GM23338 (cell line): ENCODE measurements around the gene KCNMA1.

ENCODE experiments used
- CREB1 ChIP-seq: fragments of 250-450 bp; sonication (Bioruptor Pico); IDR thresholded peaks from 2 replicates; pipeline ENCODE4 v1.5.0; 2020; ENCODE audit warnings: low read depth, mild to moderate bottlenecking, moderate library complexity
- CTCF ChIP-seq, 2 experiments: fragments of 200-600 bp in 1 of 2; sonication (generic) in 1 of 2; conservative IDR thresholded peaks; 2 replicates each; pipeline versions ENCODE4 v1.5.1 to v1.6.1; 2016 to 2017; ENCODE audit warnings: antibody characterized with exemption in 2 of 2, low read depth in 2 of 2, mild to moderate bottlenecking in 2 of 2, moderate library complexity in 1 of 2
- ETS1 ChIP-seq: IDR thresholded peaks from 2 replicates; pipeline ENCODE4 v1.6.1; 2016; ENCODE audit warnings: antibody characterized with exemption
- EZH2 ChIP-seq: fragments of 200-600 bp; sonication (generic); IDR thresholded peaks from one replicate; pipeline ENCODE4 v1.8.0; 2017; ENCODE audit warnings: antibody characterized with exemption, mild to moderate bottlenecking, low read depth; ENCODE audit not compliant: unreplicated experiment
- EZH2phosphoT487 ChIP-seq: fragments of 200-600 bp; sonication (generic); IDR thresholded peaks from one replicate; pipeline ENCODE4 v1.8.1; 2018; ENCODE audit warnings: antibody characterized with exemption; ENCODE audit not compliant: unreplicated experiment
- JUNB ChIP-seq: IDR thresholded peaks from one replicate; pipeline ENCODE4 v1.6.1; 2016; ENCODE audit warnings: antibody characterized with exemption; ENCODE audit not compliant: unreplicated experiment
- NANOG ChIP-seq: IDR thresholded peaks from 2 replicates; pipeline ENCODE4 v1.6.1; 2016; ENCODE audit warnings: antibody characterized with exemption, borderline replicate concordance
- POLR2AphosphoS5 ChIP-seq: IDR thresholded peaks from 2 replicates; pipeline ENCODE4 v1.6.1; 2016; ENCODE audit warnings: antibody characterized with exemption, low read depth
- REST ChIP-seq: IDR thresholded peaks from one replicate; pipeline ENCODE4 v1.6.1; 2018; ENCODE audit warnings: antibody characterized with exemption; ENCODE audit not compliant: unreplicated experiment
- ZNF331 ChIP-seq: fragments of 250-450 bp; sonication (Bioruptor Pico); IDR thresholded peaks from 2 replicates; pipeline ENCODE4 v1.5.0; 2020; ENCODE audit warnings: low read depth, mild to moderate bottlenecking, moderate library complexity

- TF ChIP-seq CTCF (conservative IDR thresholded peaks at IDR 0.05; ENCODE audit: low read depth in 2 of 2) = no peak
- TF ChIP-seq EZH2 = no peak
- no peak for TF ChIP-seq JUNB
- TF ChIP-seq POLR2AphosphoS5 = no peak
- TF ChIP-seq REST = no peak
- no peak for TF ChIP-seq EZH2phosphoT487
- no peak for TF ChIP-seq ZNF331 (CRISPR knock-in tag)
- TF ChIP-seq NANOG = no peak
- TF ChIP-seq ETS1 = no peak
- no peak for TF ChIP-seq CREB1 (CRISPR knock-in tag)
Observed at GRCh38 chr10:77072361-77072835, 565.2 kb downstream of the KCNMA1 start.
